Neuronal stem cell (in vitro differentiated cells): ENCODE data around the gene CPNE9.

Source experiments
- DNase-seq: peaks from one replicate; pipeline ENCODE4 v3.0.0-alpha.2; 2013; ENCODE audit warnings: low spot score
- H2AFZ ChIP-seq: one replicate; pipeline ENCODE4 v1.6.1; 2013; ENCODE audit warnings: mild to moderate bottlenecking, low read length, inconsistent platforms
- H2AK5ac ChIP-seq: 2 replicates; pipeline ENCODE4 v1.6.1; 2013; ENCODE audit warnings: low read depth, mild to moderate bottlenecking, inconsistent platforms, low read length, moderate library complexity, mixed read lengths
- H2BK120ac ChIP-seq: 2 replicates; pipeline ENCODE4 v1.6.1; 2013; ENCODE audit warnings: low read depth, mild to moderate bottlenecking, inconsistent platforms, low read length, moderate library complexity, mixed read lengths
- H2BK12ac ChIP-seq: one replicate; pipeline ENCODE4 v1.6.1; 2013; ENCODE audit warnings: low read length, inconsistent platforms
- H2BK15ac ChIP-seq: 2 replicates; pipeline ENCODE4 v1.6.1; 2013; ENCODE audit warnings: mild to moderate bottlenecking, low read length, inconsistent platforms, mixed read lengths
- H2BK5ac ChIP-seq: one replicate; pipeline ENCODE4 v1.6.1; 2013; ENCODE audit warnings: inconsistent platforms, mild to moderate bottlenecking, low read length, moderate library complexity
- H3K14ac ChIP-seq: one replicate; pipeline ENCODE4 v1.6.1; 2013; ENCODE audit warnings: low read length, inconsistent platforms
- H3K18ac ChIP-seq: 2 replicates; pipeline ENCODE4 v1.6.1; 2013; ENCODE audit warnings: low read length, inconsistent platforms
- H3K23ac ChIP-seq: 2 replicates; pipeline ENCODE4 v1.6.1; 2013; ENCODE audit warnings: low read depth, mild to moderate bottlenecking, mixed read lengths, low read length, inconsistent platforms; ENCODE audit not compliant: poor library complexity
- H3K27ac ChIP-seq: replicated peaks from 3 replicates; pipeline ENCODE4 v1.5.1; 2013; ENCODE audit warnings: low read length, inconsistent platforms
- H3K27me3 ChIP-seq, 3 experiments: 2 replicates each; pipeline ENCODE4 v1.6.1; 2013; ENCODE audit warnings: low read length in 3 of 3, mild to moderate bottlenecking in 2 of 3, inconsistent platforms in 1 of 3, low read depth in 1 of 3, mixed read lengths in 1 of 3, moderate library complexity in 1 of 3; ENCODE audit not compliant: control insufficient read depth in 3 of 3, insufficient read depth in 3 of 3
- H3K36me3 ChIP-seq, 2 donors: replicated peaks in 1 of 2; 2 replicates each; pipeline ENCODE4 v1.6.1; 2013; ENCODE audit warnings: low read length in 2 of 2; ENCODE audit not compliant: control insufficient read depth in 2 of 2, insufficient read depth in 2 of 2
- H3K4ac ChIP-seq: 2 replicates; pipeline ENCODE4 v1.6.1; 2013; ENCODE audit warnings: inconsistent platforms, mild to moderate bottlenecking, low read length, moderate library complexity
- H3K4me1 ChIP-seq, 2 donors: 1 replicate in 1 of 2; 2 replicates in 1 of 2; pipeline ENCODE4 v1.6.1; 2013; ENCODE audit warnings: low read length in 2 of 2, low read depth in 1 of 2; ENCODE audit not compliant: control insufficient read depth in 2 of 2, insufficient read depth in 1 of 2
- H3K4me2 ChIP-seq: one replicate; pipeline ENCODE4 v1.6.1; 2013; ENCODE audit warnings: mild to moderate bottlenecking, low read length, inconsistent platforms; ENCODE audit not compliant: insufficient read depth, poor library complexity, severe bottlenecking
- H3K4me3 ChIP-seq, 2 donors: 2 replicates each; pipeline ENCODE4 v1.5.1; 2013; ENCODE audit warnings: low read length in 2 of 2, mild to moderate bottlenecking in 2 of 2, inconsistent platforms in 1 of 2, moderate library complexity in 1 of 2
- H3K79me1 ChIP-seq: one replicate; pipeline ENCODE4 v1.6.1; 2013; ENCODE audit warnings: low read depth, mild to moderate bottlenecking, inconsistent platforms, low read length, moderate library complexity
- H3K9ac ChIP-seq: one replicate; pipeline ENCODE4 v1.6.1; 2013; ENCODE audit warnings: mild to moderate bottlenecking, low read depth, low read length, inconsistent platforms; ENCODE audit not compliant: poor library complexity
- H3K9me3 ChIP-seq, 2 donors: replicated peaks in 1 of 2; 2 replicates each; pipeline versions ENCODE3 to v1.6.1; 2013; ENCODE audit warnings: low read length in 2 of 2, mild to moderate bottlenecking in 2 of 2, inconsistent platforms in 1 of 2, low read depth in 1 of 2, mixed read lengths in 1 of 2, moderate library complexity in 1 of 2; ENCODE audit not compliant: control insufficient read depth in 2 of 2, insufficient read depth in 1 of 2
- H4K8ac ChIP-seq: one replicate; pipeline ENCODE4 v1.6.1; 2013; ENCODE audit warnings: low read depth, mild to moderate bottlenecking, inconsistent platforms, low read length, moderate library complexity
- H4K91ac ChIP-seq: one replicate; pipeline ENCODE4 v1.6.1; 2013; ENCODE audit warnings: low read length, low read depth, mild to moderate bottlenecking, inconsistent platforms; ENCODE audit not compliant: poor library complexity
- WGBS, 2 donors: extraction: QIAGEN DNeasy Blood & Tissue Kit; methylation state at CpG; one replicate each; pipeline ENCODE4 v1.1.7; 2013; ENCODE audit warnings: missing lambda C conversion rate in 2 of 2, mixed read lengths in 1 of 2; ENCODE audit not compliant: insufficient read length in 2 of 2, insufficient replicate concordance in 1 of 2; ENCODE audit errors: extremely low coverage in 2 of 2; 5-methylcytosine and 5-hydroxymethylcytosine counted together

The CPNE9 gene

GRCh38 chr3:9666704-9667445 lies 36.8 kb upstream of the CPNE9 start:
- no peak overlapping the region for H2BK5ac ChIP-seq

GRCh38 chr3:9669277-9669676 lies 34.4 kb upstream of the CPNE9 start:
- H3K9ac ChIP-seq: no peak overlapping the region
- H2AK5ac ChIP-seq: no peak overlapping the region
- no peak overlapping the region for H4K91ac ChIP-seq
- H3K9me3 ChIP-seq: peaks cover 0 to 1% of the 10 kb centered on the region in 2 donors
- no peak overlapping the region for H2BK15ac ChIP-seq
- H3K36me3 ChIP-seq: peaks cover 40 to 90% of the 10 kb centered on the region in 2 donors
- H2AFZ ChIP-seq: no peak overlapping the region
- no peak overlapping the region for H2BK12ac ChIP-seq
- H3K27ac ChIP-seq: no peak overlapping the region
- WGBS, 2 donors: no CpG with 5 or more reads among the region's 4 CpGs
- no peak overlapping the region for H3K14ac ChIP-seq
- no peak overlapping the region for H3K18ac ChIP-seq
- peak overlapping the region in 1 of 2 donors; percentile 38 for H3K4me3 ChIP-seq
- no peak overlapping the region for H2BK5ac ChIP-seq
- DNase-seq: no peak
- H3K27me3 ChIP-seq: no peaks in the 10 kb centered on the region
- H3K4ac ChIP-seq: no peak overlapping the region
- no peak overlapping the region for H3K23ac ChIP-seq
- peaks cover 2% of the 10 kb centered on the region for H3K79me1 ChIP-seq
- no peak overlapping the region for H3K4me2 ChIP-seq
- no peaks in the 10 kb centered on the region for H3K4me1 ChIP-seq
- H4K8ac ChIP-seq: no peak overlapping the region
- no peak overlapping the region for H2BK120ac ChIP-seq

More at GRCh38 chr3:9666704-9667445, 36.8 kb upstream of the CPNE9 start:
- Histone ChIP-seq H2AFZ (no peak overlapping the region), H3K9ac (no peak overlapping the region), H3K4me2 (no peak overlapping the region), H3K27me3 (no peaks in the 10 kb centered on the region), H4K8ac (no peak overlapping the region), H3K79me1 (peaks cover 2% of the 10 kb centered on the region), H3K23ac (no peak overlapping the region), H4K91ac (no peak overlapping the region), H2BK15ac (no peak overlapping the region), H3K14ac (no peak overlapping the region), H2BK12ac (no peak overlapping the region), H2AK5ac (no peak overlapping the region), H2BK120ac (no peak overlapping the region), H3K9me3 (peaks cover 2 to 6% of the 10 kb centered on the region in 2 donors), H3K18ac (no peak overlapping the region), H3K4ac (no peak overlapping the region), H3K27ac (no peak overlapping the region), H3K4me3 (no peak overlapping the region), H3K36me3 (peaks cover 35 to 88% of the 10 kb centered on the region in 2 donors), H3K4me1 (no peaks in the 10 kb centered on the region)
- no peak for DNase-seq
- WGBS, 2 donors: no CpG with 5 or more reads among the region's 7 CpGs

GRCh38 chr3:9669720-9670432 lies 33.8 kb upstream of the CPNE9 start:
- H3K27me3 ChIP-seq: no peaks in the 10 kb centered on the region
- DNase-seq: no peak
- H3K14ac ChIP-seq: no peak overlapping the region
- H3K23ac ChIP-seq: no peak overlapping the region
- H4K91ac ChIP-seq: no peak overlapping the region
- H3K4me2 ChIP-seq: no peak overlapping the region
- H2BK5ac ChIP-seq: no peak overlapping the region
- no peak overlapping the region for H3K4me3 ChIP-seq
- H3K4ac ChIP-seq: no peak overlapping the region
- no peak overlapping the region for H2AK5ac ChIP-seq
- no CpG with 5 or more reads among the region's 4 CpGs for WGBS, 2 donors
- H3K4me1 ChIP-seq: no peaks in the 10 kb centered on the region
- H3K18ac ChIP-seq: no peak overlapping the region
- H3K79me1 ChIP-seq: peaks cover 2% of the 10 kb centered on the region
- H3K9ac ChIP-seq: no peak overlapping the region
- no peak overlapping the region for H2BK15ac ChIP-seq
- no peak overlapping the region for H4K8ac ChIP-seq
- no peaks in the 10 kb centered on the region for H3K9me3 ChIP-seq
- H2BK12ac ChIP-seq: no peak overlapping the region
- H3K27ac ChIP-seq: no peak overlapping the region
- H2BK120ac ChIP-seq: no peak overlapping the region
- no peak overlapping the region for H2AFZ ChIP-seq
- H3K36me3 ChIP-seq: peaks cover 40 to 88% of the 10 kb centered on the region in 2 donors

- peaks cover 2% of the 10 kb centered on the region for H3K79me1 ChIP-seq
- H3K14ac ChIP-seq: no peak overlapping the region
- no peak overlapping the region for H2BK15ac ChIP-seq
- no peak overlapping the region for H2BK120ac ChIP-seq
- peaks cover 41 to 89% of the 10 kb centered on the region in 2 donors for H3K36me3 ChIP-seq
- H3K9me3 ChIP-seq: no peaks in the 10 kb centered on the region
- H2AFZ ChIP-seq: no peak overlapping the region
- H2BK12ac ChIP-seq: no peak overlapping the region
- H3K9ac ChIP-seq: no peak overlapping the region
- no peak overlapping the region for H3K27ac ChIP-seq
- no peak overlapping the region for H2AK5ac ChIP-seq
- H3K4me2 ChIP-seq: no peak overlapping the region
- no peak overlapping the region for H3K18ac ChIP-seq
- H4K8ac ChIP-seq: no peak overlapping the region
- no peak for DNase-seq
- no peaks in the 10 kb centered on the region for H3K27me3 ChIP-seq
- H3K23ac ChIP-seq: no peak overlapping the region
- no peaks in the 10 kb centered on the region for H3K4me1 ChIP-seq
- H4K91ac ChIP-seq: no peak overlapping the region
- no peak overlapping the region for H2BK5ac ChIP-seq
- H3K4me3 ChIP-seq: no peak overlapping the region
- H3K4ac ChIP-seq: no peak overlapping the region
Observed at GRCh38 chr3:9673082-9673481, 30.6 kb upstream of the CPNE9 start.
